IMR-90 (cell line): ENCODE data around the gene UGT1A1. TPM values are rescaled to one million over a fixed set of nuclear protein-coding genes. Genes with fewer than 3 reads are reported as not detected.
A peak's percentile ranks its signal among the peaks of the same experiment; 100 is the strongest.

Source experiments
- ATAC-seq: fragments of 200-7000 bp; cut with Tn5 transposase; 2 replicates; pipeline ENCODE4 v1.9.1; 2020; ENCODE audit warnings: low read depth, mild to moderate bottlenecking, moderate library complexity
- BruUV-seq: library from RNA; stranded (reverse); fragments of 400-500 nt; replicated peaks from 2 replicates; lab custom pipeline; 2021; lab: Mats Ljungman, UMichigan
- CTCF ChIA-PET: fragments of 300-600 bp; formaldehyde crosslinking; extraction: SDS; loops from one replicate; lab custom pipeline; 2021; ENCODE audit warnings: antibody characterized with exemption; lab: Yijun Ruan, JAX
- POLR2A ChIA-PET: fragments of 300-600 bp; sonication (Branson Sonifier 250); formaldehyde crosslinking; loops from one replicate; lab custom pipeline; 2022; ENCODE audit warnings: antibody characterized with exemption; ENCODE audit not compliant: unreplicated experiment; lab: Charles Lee
- DNase-seq: peaks from one replicate; pipeline ENCODE4 v3.0.0; 2013
- H2AFZ ChIP-seq: replicated peaks from 2 replicates; pipeline ENCODE3; 2013; ENCODE audit warnings: low read length, mild to moderate bottlenecking; ENCODE audit not compliant: poor library complexity
- H2AK5ac ChIP-seq: 2 replicates; pipeline ENCODE4 v1.6.1; 2013; ENCODE audit warnings: low read depth, low read length, inconsistent platforms
- H2AK9ac ChIP-seq: replicated peaks from 2 replicates; pipeline ENCODE3; 2013; ENCODE audit warnings: mild to moderate bottlenecking, low read depth, low read length, moderate library complexity; ENCODE audit not compliant: poor library complexity
- H2BK120ac ChIP-seq: 2 replicates; pipeline ENCODE4 v1.6.1; 2013; ENCODE audit warnings: low read depth, low read length, inconsistent platforms
- H2BK15ac ChIP-seq: 3 replicates; pipeline ENCODE4 v1.6.1; 2013; ENCODE audit warnings: low read depth, low read length, inconsistent platforms
- H2BK20ac ChIP-seq: 2 replicates; pipeline ENCODE4 v1.6.1; 2013; ENCODE audit warnings: low read depth, mild to moderate bottlenecking, inconsistent platforms, low read length, moderate library complexity
- H2BK5ac ChIP-seq: 2 replicates; pipeline ENCODE4 v1.6.1; 2013; ENCODE audit warnings: mild to moderate bottlenecking, low read depth, low read length, inconsistent platforms; ENCODE audit not compliant: poor library complexity, severe bottlenecking
- H3K14ac ChIP-seq: replicated peaks from 2 replicates; pipeline ENCODE4 v1.6.1; 2013; ENCODE audit warnings: low read depth, low read length, inconsistent platforms
- H3K18ac ChIP-seq: 2 replicates; pipeline ENCODE4 v1.6.1; 2013; ENCODE audit warnings: low read depth, low read length, control low read depth
- H3K23ac ChIP-seq: 2 replicates; pipeline ENCODE4 v1.6.1; 2013; ENCODE audit warnings: low read depth, low read length, inconsistent platforms
- H3K27ac ChIP-seq: 2 replicates; pipeline ENCODE4 v1.5.1; 2013; ENCODE audit warnings: mild to moderate bottlenecking, control low read depth, low read length; ENCODE audit not compliant: insufficient read depth
- H3K27me3 ChIP-seq: 2 replicates; pipeline ENCODE4 v1.6.1; 2013; ENCODE audit warnings: low read length; ENCODE audit not compliant: control insufficient read depth, insufficient read depth
- H3K36me3 ChIP-seq: 2 replicates; pipeline ENCODE4 v1.6.1; 2013; ENCODE audit warnings: low read length, mixed read lengths; ENCODE audit not compliant: control insufficient read depth, insufficient read depth
- H3K4ac ChIP-seq: 2 replicates; pipeline ENCODE4 v1.6.1; 2013; ENCODE audit warnings: low read depth, low read length, inconsistent platforms
- H3K4me1 ChIP-seq: 2 replicates; pipeline ENCODE4 v1.6.1; 2013; ENCODE audit warnings: low read length, mixed read lengths; ENCODE audit not compliant: control insufficient read depth, insufficient read depth
- H3K4me2 ChIP-seq: 2 replicates; pipeline ENCODE4 v1.6.1; 2013; ENCODE audit warnings: low read depth, mild to moderate bottlenecking, control low read depth, low read length, moderate library complexity
- H3K4me3 ChIP-seq: 2 replicates; pipeline ENCODE4 v1.5.1; 2013; ENCODE audit warnings: low read depth, mild to moderate bottlenecking, control low read depth, low read length, moderate library complexity; ENCODE audit not compliant: insufficient read depth
- H3K56ac ChIP-seq: 2 replicates; pipeline ENCODE4 v1.6.1; 2013; ENCODE audit warnings: low read length, inconsistent platforms; ENCODE audit not compliant: insufficient read depth; ENCODE audit errors: extremely low read depth
- H3K79me1 ChIP-seq, 2 experiments: 2 replicates each; pipeline ENCODE4 v1.6.1; 2013; ENCODE audit warnings: low read length in 2 of 2, inconsistent platforms in 1 of 2, low read depth in 1 of 2
- H3K9ac ChIP-seq: 2 replicates; pipeline ENCODE4 v1.6.1; 2013; ENCODE audit warnings: low read depth, low read length, control low read depth
- H3K9me1 ChIP-seq: 2 replicates; pipeline ENCODE4 v1.6.1; 2013; ENCODE audit warnings: low read length, inconsistent platforms; ENCODE audit not compliant: insufficient read depth
- H3K9me3 ChIP-seq: 2 replicates; pipeline ENCODE4 v1.6.1; 2013; ENCODE audit warnings: low read length; ENCODE audit not compliant: control insufficient read depth, insufficient read depth
- H4K20me1 ChIP-seq: 2 replicates; pipeline ENCODE4 v1.6.1; 2013; ENCODE audit warnings: low read length, inconsistent platforms; ENCODE audit not compliant: insufficient read depth
- H4K5ac ChIP-seq: 2 replicates; pipeline ENCODE4 v1.6.1; 2013; ENCODE audit warnings: mild to moderate bottlenecking, low read depth, low read length, control low read depth
- H4K8ac ChIP-seq, 2 experiments: 2 replicates each; pipeline ENCODE4 v1.6.1; 2013; ENCODE audit warnings: low read depth in 2 of 2, low read length in 2 of 2, control low read depth in 1 of 2, inconsistent platforms in 1 of 2
- H4K91ac ChIP-seq: 2 replicates; pipeline ENCODE4 v1.6.1; 2013; ENCODE audit warnings: low read depth, low read length, inconsistent platforms; ENCODE audit not compliant: insufficient read depth
- CEBPB ChIP-seq: IDR thresholded peaks from 2 replicates; pipeline ENCODE4 v1.6.1; 2012; ENCODE audit warnings: low read depth, low read length, improper control_type of control experiment
- FOS ChIP-seq: fragments of 150-350 bp; IDR thresholded peaks from 2 replicates; pipeline ENCODE4 v1.6.1; 2016; ENCODE audit warnings: low read depth, low read length
- MAFK ChIP-seq: IDR thresholded peaks from 2 replicates; pipeline ENCODE4 v1.6.1; 2012; ENCODE audit warnings: low read depth, low read length, improper control_type of control experiment
- MAZ ChIP-seq: IDR thresholded peaks from 2 replicates; pipeline ENCODE4 v1.6.1; 2012; ENCODE audit warnings: low read depth, mild to moderate bottlenecking, low read length, improper control_type of control experiment, moderate library complexity, borderline replicate concordance
- MXI1 ChIP-seq: IDR thresholded peaks from 2 replicates; pipeline ENCODE4 v1.6.1; 2012; ENCODE audit warnings: low read depth, mild to moderate bottlenecking, low read length, moderate library complexity, borderline replicate concordance
- POLR2A ChIP-seq: IDR thresholded peaks from 2 replicates; pipeline ENCODE4 v1.6.1; 2012; ENCODE audit warnings: mild to moderate bottlenecking, low read depth, low read length
- RAD21 ChIP-seq: IDR thresholded peaks from 2 replicates; pipeline ENCODE4 v1.6.1; 2012; ENCODE audit warnings: low read length, improper control_type of control experiment
- RCOR1 ChIP-seq: IDR thresholded peaks from 2 replicates; pipeline ENCODE4 v1.6.1; 2012; ENCODE audit warnings: mild to moderate bottlenecking, low read length, improper control_type of control experiment; ENCODE audit not compliant: insufficient replicate concordance
- RFX5 ChIP-seq: IDR thresholded peaks from 2 replicates; pipeline ENCODE4 v1.8.0; 2012; ENCODE audit warnings: low read depth, mild to moderate bottlenecking, low read length, moderate library complexity
- SMC3 ChIP-seq: fragments of 150-350 bp; IDR thresholded peaks from 2 replicates; pipeline ENCODE4 v1.6.1; 2016; ENCODE audit warnings: low read depth, mild to moderate bottlenecking, antibody characterized with exemption, low read length, moderate library complexity
- WGBS, 2 experiments: methylation state at CpG; one replicate each; pipeline versions ENCODE4 v1.1.5 to v1.1.7; 2013; ENCODE audit warnings: missing lambda C conversion rate in 2 of 2; ENCODE audit not compliant: insufficient read length in 1 of 2; ENCODE audit errors: extremely low coverage in 2 of 2; 5-methylcytosine and 5-hydroxymethylcytosine counted together
- dilution Hi-C: fragments of 300-500 bp; cut with HindIII; formaldehyde crosslinking; loops from one replicate; pipeline ENCODE4 v1.14.3; 2018; ENCODE audit warnings: low sequenced_read_pairs; ENCODE audit not compliant: unreplicated experiment
- in situ Hi-C: fragments of 300-500 bp; cut with MboI; formaldehyde crosslinking; loops from 3 replicates; pipeline ENCODE4 v1.14.3; 2019; ENCODE audit warnings: low sequenced_read_pairs, inconsistent platforms, mixed read lengths
- intact Hi-C: fragments of 100-400 bp; cut with micrococcal nuclease; formaldehyde crosslinking; loops from 2 replicates; pipeline ENCODE4 v1.10.0; 2022
- polyA plus RNA-seq, 3 experiments: library from polyadenylated mRNA; depleted of rRNA; stranded (reverse); fragments of >200 nt; gene quantifications; 2 replicates each; pipeline ENCODE4 v1.2.3, GENCODE V29; 2012; ENCODE audit warnings: low replicate concordance in 1 of 3
- total RNA-seq: library from RNA; depleted of rRNA; stranded (reverse); fragments of >200 nt; gene quantifications from 2 replicates; pipeline ENCODE4 v1.2.3, GENCODE V29; 2012
- TF ChIP-seq, protein P1 (sequence below): fragments of 150-350 bp; IDR thresholded peaks from 2 replicates; pipeline ENCODE4 v1.6.1; 2016; ENCODE audit warnings: low read depth, mild to moderate bottlenecking, low read length, moderate library complexity, borderline replicate concordance
- TF ChIP-seq, protein P2 (sequence below): conservative IDR thresholded peaks from 2 replicates; pipeline ENCODE4 v1.5.1; 2012; ENCODE audit warnings: mild to moderate bottlenecking, low read depth, low read length, improper control_type of control experiment

Gene UGT1A1
- total and polyA plus RNA-seq, 2 of the 4 experiments (the other 2 are of a cell fraction), result not detected

DNA sequence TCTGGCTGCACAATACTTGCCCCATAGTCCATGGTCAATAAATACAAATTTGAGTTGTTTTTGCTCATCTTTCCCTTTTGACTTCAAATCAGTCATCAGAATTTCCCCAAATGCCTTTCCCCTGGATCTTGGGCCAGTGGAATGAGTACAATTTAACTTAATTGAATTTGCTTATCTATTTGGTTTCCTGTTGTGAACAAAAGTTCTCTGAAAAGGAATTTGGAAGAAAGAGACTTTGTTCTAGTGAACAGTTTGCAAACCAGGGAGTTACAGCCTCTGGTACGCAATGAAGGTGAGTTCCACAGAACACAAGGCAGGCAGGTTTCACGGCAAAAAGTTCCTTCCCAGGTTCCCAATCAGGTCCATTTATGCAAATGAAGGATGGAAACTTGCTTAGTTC, 1.2 kb upstream of the UGT1A1 start:
- POLR2A ChIA-PET, result no interaction called here
- Histone ChIP-seq H3K9me1 (no peaks in the 10 kb centered on the region), H3K23ac (no peak overlapping the region), H3K4me1 (peaks cover 7% of the 10 kb centered on the region), H3K27ac (no peak overlapping the region), H3K4ac (peak overlapping the region; percentile 20; the same call in 1 of the 2 replicates), H3K27me3 (no peaks in the 10 kb centered on the region), H2BK5ac (no peak overlapping the region), H3K79me1 (no peaks in the 10 kb centered on the region), H3K36me3 (no peaks in the 10 kb centered on the region), H2BK20ac (no peak overlapping the region), H3K18ac (no peak overlapping the region), H3K14ac (no peak overlapping the region), H4K20me1 (no peaks in the 10 kb centered on the region), H4K8ac (no peak overlapping the region), H2AK5ac (no peak overlapping the region), H3K4me3 (no peak overlapping the region), H3K9me3 (no peaks in the 10 kb centered on the region), H2AFZ (no peak overlapping the region), H3K56ac (no peak overlapping the region), H3K9ac (no peak overlapping the region), H2AK9ac (no peak overlapping the region), H2BK15ac (no peak overlapping the region; the same call in 2 of the 3 replicates), H3K4me2 (no peak overlapping the region), H4K91ac (no peak overlapping the region), H4K5ac (no peak overlapping the region), H2BK120ac (no peak overlapping the region)
- WGBS, 2 experiments, result 69% methylated on average over 2 of the region's 2 CpGs; no CpG with 5 or more reads in 1 of the 2 experiments
- DNase-seq, result peak; percentile 22
- in situ Hi-C loops, result no loop called here
- intact Hi-C loops, result no loop called here
- no TSS peak for BruUV-seq
- dilution Hi-C loops, result no loop called here
- CTCF ChIA-PET, result no interaction called here
- ATAC-seq, result no peak
- TF ChIP-seq CEBPB, result no peak
- no peak for TF ChIP-seq FOS
- TF ChIP-seq MAZ, result no peak
- no peak for TF ChIP-seq MXI1
- TF ChIP-seq RCOR1, result no peak
- no peak for TF ChIP-seq MAFK
- no peak for TF ChIP-seq RFX5
- TF ChIP-seq, protein P1, sequence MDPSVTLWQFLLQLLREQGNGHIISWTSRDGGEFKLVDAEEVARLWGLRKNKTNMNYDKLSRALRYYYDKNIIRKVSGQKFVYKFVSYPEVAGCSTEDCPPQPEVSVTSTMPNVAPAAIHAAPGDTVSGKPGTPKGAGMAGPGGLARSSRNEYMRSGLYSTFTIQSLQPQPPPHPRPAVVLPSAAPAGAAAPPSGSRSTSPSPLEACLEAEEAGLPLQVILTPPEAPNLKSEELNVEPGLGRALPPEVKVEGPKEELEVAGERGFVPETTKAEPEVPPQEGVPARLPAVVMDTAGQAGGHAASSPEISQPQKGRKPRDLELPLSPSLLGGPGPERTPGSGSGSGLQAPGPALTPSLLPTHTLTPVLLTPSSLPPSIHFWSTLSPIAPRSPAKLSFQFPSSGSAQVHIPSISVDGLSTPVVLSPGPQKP, result no peak
- no peak for TF ChIP-seq POLR2A
- TF ChIP-seq, protein P2, sequence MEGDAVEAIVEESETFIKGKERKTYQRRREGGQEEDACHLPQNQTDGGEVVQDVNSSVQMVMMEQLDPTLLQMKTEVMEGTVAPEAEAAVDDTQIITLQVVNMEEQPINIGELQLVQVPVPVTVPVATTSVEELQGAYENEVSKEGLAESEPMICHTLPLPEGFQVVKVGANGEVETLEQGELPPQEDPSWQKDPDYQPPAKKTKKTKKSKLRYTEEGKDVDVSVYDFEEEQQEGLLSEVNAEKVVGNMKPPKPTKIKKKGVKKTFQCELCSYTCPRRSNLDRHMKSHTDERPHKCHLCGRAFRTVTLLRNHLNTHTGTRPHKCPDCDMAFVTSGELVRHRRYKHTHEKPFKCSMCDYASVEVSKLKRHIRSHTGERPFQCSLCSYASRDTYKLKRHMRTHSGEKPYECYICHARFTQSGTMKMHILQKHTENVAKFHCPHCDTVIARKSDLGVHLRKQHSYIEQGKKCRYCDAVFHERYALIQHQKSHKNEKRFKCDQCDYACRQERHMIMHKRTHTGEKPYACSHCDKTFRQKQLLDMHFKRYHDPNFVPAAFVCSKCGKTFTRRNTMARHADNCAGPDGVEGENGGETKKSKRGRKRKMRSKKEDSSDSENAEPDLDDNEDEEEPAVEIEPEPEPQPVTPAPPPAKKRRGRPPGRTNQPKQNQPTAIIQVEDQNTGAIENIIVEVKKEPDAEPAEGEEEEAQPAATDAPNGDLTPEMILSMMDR, result no peak
- TF ChIP-seq SMC3, result no peak
- TF ChIP-seq RAD21, result no peak
